H1 (cell line): ENCODE data around the gene RPS6KA2. TPM values are rescaled to one million over a fixed set of nuclear protein-coding genes. Genes with fewer than 3 reads are reported as not detected.

Experiments used
- ATF2 ChIP-seq: IDR thresholded peaks from 2 replicates; pipeline ENCODE4 v1.6.1; 2012; ENCODE audit warnings: low read length, inconsistent platforms
- ATF3 ChIP-seq: IDR thresholded peaks from 2 replicates; pipeline ENCODE4 v1.6.1; 2011; ENCODE audit warnings: low read depth, mild to moderate bottlenecking, low read length; ENCODE audit not compliant: insufficient read depth
- BACH1 ChIP-seq: IDR thresholded peaks from 2 replicates; pipeline ENCODE4 v1.6.1; 2012; ENCODE audit warnings: low read length, improper control_type of control experiment
- CHD7 ChIP-seq: fragments of 300-600 bp; sonication (generic); IDR thresholded peaks from 2 replicates; pipeline ENCODE4 v1.7.1; 2012; ENCODE audit warnings: low read length, moderate library complexity, mild to moderate bottlenecking, inconsistent platforms; ENCODE audit not compliant: insufficient replicate concordance
- HDAC6 ChIP-seq: IDR thresholded peaks from one replicate; pipeline ENCODE4 v1.7.1; 2012; ENCODE audit warnings: low read depth, mild to moderate bottlenecking, inconsistent platforms, low read length, moderate library complexity
- KDM5A ChIP-seq: fragments of 200-600 bp; IDR thresholded peaks from 2 replicates; pipeline ENCODE4 v1.7.1; 2012; ENCODE audit warnings: mild to moderate bottlenecking, low read length, inconsistent platforms, mixed read lengths
- SIN3A ChIP-seq, 2 experiments: IDR thresholded peaks in 1 of 2; conservative IDR thresholded peaks in 1 of 2; 2 replicates each; pipeline ENCODE4 v1.6.1; 2011 to 2012; ENCODE audit warnings: low read length in 2 of 2, improper control_type of control experiment in 1 of 2, low read depth in 1 of 2, mild to moderate bottlenecking in 1 of 2
- SRF ChIP-seq: IDR thresholded peaks from 2 replicates; pipeline ENCODE4 v1.6.1; 2011; ENCODE audit warnings: mild to moderate bottlenecking, low read depth, low read length, moderate library complexity
- polyA plus RNA-seq, 7 experiments: library from polyadenylated mRNA; depleted of rRNA in 3 of 7; stranded (reverse) in 5 of 7; unstranded in 2 of 7; fragments of >200 nt in 5 of 7; fragments of 200-250 nt in 2 of 7; gene quantifications; 1 replicate in 5 of 7; 2 replicates in 1 of 7; 4 replicates in 1 of 7; pipeline versions ENCODE4 v1.2.1 to v1.2.3, GENCODE V29; 2011 to 2013; ENCODE audit warnings: missing spikeins in 2 of 7, mixed read lengths in 2 of 7
- total RNA-seq: library from RNA; stranded (reverse); fragmentation: NEBNext Ultra II Directional; extraction: Animal tissue kit (Norgen Biotek cat#: 25700); gene quantifications from 2 replicates; pipeline ENCODE4 v1.2.1, GENCODE V29; 2021

RPS6KA2 gene
- total and polyA plus RNA-seq, 2 of the 8 experiments (the other 6 are each of a cell fraction or from before 2014, with no cell fraction given) = 8.8 to 25.7 TPM

GRCh38 chr6:166433096-166433495 is 194.0 kb downstream of the RPS6KA2 start (continued):
- no peak for TF ChIP-seq CHD7
- no peak for TF ChIP-seq HDAC6
- no peak for TF ChIP-seq SIN3A (conservative IDR thresholded peaks at IDR 0.05 in 1 of 2, IDR thresholded peaks at IDR 0.05 in 1 of 2; ENCODE audit: low read depth in 1 of 2, low read length in 2 of 2)
- no peak for TF ChIP-seq BACH1
- TF ChIP-seq ATF3 = no peak
- TF ChIP-seq KDM5A = no peak
- no peak for TF ChIP-seq SRF
- TF ChIP-seq ATF2 = no peak
